Small intestine (tissue), 7 donors: ENCODE measurements around the gene PIP5K1C. TPM values are rescaled to one million over a fixed set of nuclear protein-coding genes. Genes with fewer than 3 reads are reported as not detected.

Source experiments
- DNase-seq, 2 donors: peaks; one replicate each; pipeline versions ENCODE4 v3.0.0 to v3.0.0-alpha.2; 2013
- FAIRE-seq: peaks from 2 replicates; lab custom pipeline; 2012; peaks lifted over from hg19 to GRCh38; lab: Jason Lieb, UNC
- H3K27ac ChIP-seq, 3 donors: one replicate each; pipeline ENCODE4 v1.5.1; 2013; ENCODE audit warnings: low read length in 2 of 3, mild to moderate bottlenecking in 2 of 3, control low read depth in 1 of 3, inconsistent platforms in 1 of 3, low read depth in 1 of 3, moderate library complexity in 1 of 3
- H3K27me3 ChIP-seq, 3 donors: one replicate each; pipeline ENCODE4 v1.6.1; 2013; ENCODE audit warnings: low read length in 3 of 3, inconsistent platforms in 1 of 3; ENCODE audit not compliant: control insufficient read depth in 3 of 3, insufficient read depth in 3 of 3
- H3K36me3 ChIP-seq, 3 donors: one replicate each; pipeline ENCODE4 v1.6.1; 2013; ENCODE audit warnings: low read length in 3 of 3, inconsistent platforms in 1 of 3, low read depth in 1 of 3, mild to moderate bottlenecking in 1 of 3, moderate library complexity in 1 of 3; ENCODE audit not compliant: control insufficient read depth in 3 of 3, insufficient read depth in 2 of 3
- H3K4me1 ChIP-seq, 3 donors: one replicate each; pipeline ENCODE4 v1.6.1; 2013; ENCODE audit warnings: low read length in 2 of 3, inconsistent platforms in 1 of 3, low read depth in 1 of 3, mild to moderate bottlenecking in 1 of 3, moderate library complexity in 1 of 3; ENCODE audit not compliant: control insufficient read depth in 3 of 3, insufficient read depth in 2 of 3
- H3K4me3 ChIP-seq, 3 donors: one replicate each; pipeline ENCODE4 v1.5.1; 2013; ENCODE audit warnings: low read length in 3 of 3, control low read depth in 1 of 3, inconsistent platforms in 1 of 3, low read depth in 1 of 3, mild to moderate bottlenecking in 1 of 3, moderate library complexity in 1 of 3
- H3K9me3 ChIP-seq, 2 donors: one replicate each; pipeline ENCODE4 v1.6.1; 2013; ENCODE audit warnings: low read depth in 1 of 2, low read length in 1 of 2; ENCODE audit not compliant: control insufficient read depth in 2 of 2, insufficient read depth in 1 of 2
- WGBS, 3 donors: extraction: QIAGEN DNeasy Blood & Tissue Kit; methylation state at CpG; one replicate each; pipeline ENCODE4 v1.1.7; 2013; 5-methylcytosine and 5-hydroxymethylcytosine counted together
- polyA plus RNA-seq, 4 donors: library from polyadenylated mRNA; stranded (reverse) in 3 of 4; unstranded in 1 of 4; fragments of 200-250 nt in 3 of 4; fragments of 120-200 nt in 1 of 4; gene quantifications; one replicate each; pipeline versions ENCODE4 v1.2.1 to v1.2.3, GENCODE V29; 2013
- donor health status: healthy with polysubstance abuse.
- donor health status: control.
- donor health status: control.
- donor health status: Bipolar disorder and iron deficiency.
- donor health status: healthy.

PIP5K1C gene
- polyA plus RNA-seq, 4 donors: 7.3 to 19.5 (median 13.5) TPM

DNA sequence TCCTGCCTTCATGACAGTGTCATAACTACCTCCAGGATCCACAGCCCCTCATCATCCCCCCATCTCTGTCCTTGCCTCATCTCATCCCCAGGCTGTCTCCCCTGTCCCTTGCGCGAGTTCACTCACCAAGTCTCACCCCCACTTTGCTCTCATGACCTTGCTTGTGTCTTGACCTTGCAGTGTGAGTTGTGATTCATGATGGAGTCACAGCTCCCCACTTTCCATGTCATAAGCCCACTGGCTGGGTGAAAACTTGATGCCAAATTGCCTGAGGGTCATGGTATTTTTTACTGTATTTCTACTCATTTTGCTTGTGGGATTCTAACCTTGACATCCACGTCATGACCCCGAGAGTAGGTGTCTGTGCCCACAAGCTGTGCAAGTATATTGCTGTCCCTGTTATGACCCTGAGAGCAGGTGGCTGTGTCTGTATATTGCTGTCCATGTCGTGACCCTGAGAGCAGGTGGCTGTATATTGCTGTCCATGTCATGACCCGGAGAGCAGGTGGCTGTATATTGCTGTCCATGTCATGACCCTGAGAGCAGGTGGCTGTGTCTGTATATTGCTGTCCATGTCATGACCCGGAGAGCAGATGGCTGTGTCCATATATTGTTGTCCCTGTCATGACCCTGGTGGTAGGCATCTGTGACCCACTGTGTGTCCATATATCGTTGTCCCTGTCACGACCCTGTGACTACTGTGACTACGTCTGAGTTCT lies 37.4 kb upstream of the PIP5K1C start:
- DNase-seq (no peak), FAIRE-seq (no peak)
- WGBS, 3 donors: 87 to 91% (median 89%) methylated on average over 10 of the region's 10 CpGs
- Histone ChIP-seq H3K4me3 (no peak overlapping the region), H3K36me3 (peaks cover 5 to 90% (median 33%) of the 10 kb centered on the region in 3 donors), H3K4me1 (no peaks in the 10 kb centered on the region), H3K27ac (no peak overlapping the region), H3K9me3 (no peaks in the 10 kb centered on the region), H3K27me3 (no peaks in the 10 kb centered on the region)

DNA sequence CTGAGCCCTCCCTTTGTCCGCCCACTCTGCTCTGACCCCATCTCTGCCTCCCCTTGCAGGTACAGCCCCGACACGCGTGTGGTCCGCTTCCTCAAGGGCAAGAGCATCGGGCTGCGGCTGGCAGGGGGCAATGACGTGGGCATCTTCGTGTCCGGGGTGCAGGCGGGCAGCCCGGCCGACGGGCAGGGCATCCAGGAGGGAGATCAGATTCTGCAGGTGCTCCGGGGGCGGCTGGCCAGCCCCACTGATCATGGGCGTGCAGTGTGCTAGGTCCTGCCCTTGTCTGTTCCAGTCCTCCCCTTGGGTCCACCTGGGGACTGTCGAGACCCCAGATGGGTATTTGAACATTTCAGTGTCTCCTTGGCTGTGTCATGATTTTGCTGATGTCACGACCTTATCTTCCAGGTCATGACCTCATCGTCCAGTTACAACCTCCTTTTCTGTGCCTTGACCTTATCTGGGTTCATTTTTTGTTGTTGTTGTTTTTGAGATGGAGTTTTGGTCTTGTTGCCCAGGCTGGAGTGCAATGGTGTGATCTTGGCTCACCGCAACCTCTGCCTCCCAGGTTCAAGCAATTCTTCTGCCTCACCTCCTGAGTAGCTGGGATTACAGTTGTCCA lies 35.9 kb upstream of the PIP5K1C start:
- 87 to 93% (median 89%) methylated on average over 16 to 21 of the region's 21 CpGs for WGBS, 3 donors
- FAIRE-seq: no peak
- H3K36me3 ChIP-seq: peaks cover 5 to 89% (median 29%) of the 10 kb centered on the region in 3 donors

DNA sequence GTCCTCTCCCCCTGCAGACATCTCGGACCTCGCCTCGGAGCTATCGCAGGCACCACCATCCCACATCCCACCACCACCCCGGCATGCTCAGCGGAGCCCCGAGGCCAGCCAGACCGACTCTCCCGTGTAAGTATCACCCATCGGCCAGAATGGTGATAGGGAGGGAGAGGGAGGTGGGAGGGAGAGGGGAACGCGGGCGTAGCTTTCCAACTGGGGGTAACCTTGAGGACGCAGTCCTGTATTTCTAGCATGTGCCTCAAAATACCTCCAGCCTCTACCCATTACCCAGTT lies 34.0 kb upstream of the PIP5K1C start:
- peaks cover 0 to 4% of the 10 kb centered on the region in 2 donors for H3K9me3 ChIP-seq
- no peaks in the 10 kb centered on the region for H3K4me1 ChIP-seq
- H3K4me3 ChIP-seq: no peak overlapping the region
- no peak overlapping the region for H3K27ac ChIP-seq
- DNase-seq (no peak), FAIRE-seq (no peak)
- WGBS, 3 donors: 91 to 97% (median 91%) methylated on average over 14 of the region's 14 CpGs
- peaks cover 6 to 86% (median 23%) of the 10 kb centered on the region in 3 donors for H3K36me3 ChIP-seq
- H3K27me3 ChIP-seq: no peaks in the 10 kb centered on the region

More for the DNA sequence above, 35.9 kb upstream of the PIP5K1C start:
- Histone ChIP-seq H3K27me3 (no peaks in the 10 kb centered on the region), H3K27ac (no peak overlapping the region), H3K9me3 (peaks cover 0 to 4% of the 10 kb centered on the region in 2 donors), H3K4me1 (no peaks in the 10 kb centered on the region), H3K4me3 (no peak overlapping the region)
- DNase-seq: no peak

DNA sequence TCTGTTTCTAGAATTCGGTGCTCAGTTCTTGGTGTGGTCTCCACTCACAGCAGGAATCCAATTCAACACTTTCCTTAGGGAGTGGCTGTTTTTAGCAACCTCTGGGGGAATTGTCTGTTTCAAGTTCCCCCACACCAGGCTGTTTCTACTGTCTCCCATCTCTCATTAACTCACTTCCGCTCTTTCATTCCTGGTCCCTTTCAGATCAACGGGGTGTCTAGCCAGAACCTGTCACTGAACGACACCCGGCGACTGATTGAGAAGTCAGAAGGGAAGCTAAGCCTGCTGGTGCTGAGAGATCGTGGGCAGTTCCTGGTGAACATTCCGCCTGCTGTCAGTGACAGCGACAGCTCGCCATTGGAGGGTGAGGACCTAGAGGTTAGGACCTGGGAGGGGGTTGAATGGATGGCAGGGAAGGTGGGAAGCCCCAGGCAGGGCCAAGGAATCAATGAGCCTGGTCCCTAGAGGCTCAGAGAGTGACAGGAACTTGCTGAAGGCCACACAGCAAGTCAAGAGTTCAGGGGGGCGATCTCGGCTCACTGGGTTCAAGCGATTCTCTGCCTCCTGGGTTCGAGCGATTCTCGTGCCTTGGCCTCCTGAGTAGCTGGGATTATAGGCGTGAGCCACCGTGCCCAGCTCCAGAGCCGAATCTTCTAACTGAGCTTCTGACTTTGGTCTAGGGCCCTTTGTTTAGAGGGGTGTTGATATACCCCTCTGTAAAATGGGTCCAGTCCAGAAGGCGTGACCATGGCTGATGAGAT lies 33.5 kb upstream of the PIP5K1C start:
- H3K36me3 ChIP-seq: peaks cover 6 to 87% (median 21%) of the 10 kb centered on the region in 3 donors
- no peaks in the 10 kb centered on the region for H3K4me1 ChIP-seq
- H3K27me3 ChIP-seq: no peaks in the 10 kb centered on the region
- no peak overlapping the region for H3K27ac ChIP-seq
- 81 to 89% (median 88%) methylated on average over 19 to 20 of the region's 20 CpGs for WGBS, 3 donors
- no peak overlapping the region for H3K4me3 ChIP-seq
- DNase-seq (no peak), FAIRE-seq (no peak)
- H3K9me3 ChIP-seq: peaks cover 0 to 8% of the 10 kb centered on the region in 2 donors

DNA sequence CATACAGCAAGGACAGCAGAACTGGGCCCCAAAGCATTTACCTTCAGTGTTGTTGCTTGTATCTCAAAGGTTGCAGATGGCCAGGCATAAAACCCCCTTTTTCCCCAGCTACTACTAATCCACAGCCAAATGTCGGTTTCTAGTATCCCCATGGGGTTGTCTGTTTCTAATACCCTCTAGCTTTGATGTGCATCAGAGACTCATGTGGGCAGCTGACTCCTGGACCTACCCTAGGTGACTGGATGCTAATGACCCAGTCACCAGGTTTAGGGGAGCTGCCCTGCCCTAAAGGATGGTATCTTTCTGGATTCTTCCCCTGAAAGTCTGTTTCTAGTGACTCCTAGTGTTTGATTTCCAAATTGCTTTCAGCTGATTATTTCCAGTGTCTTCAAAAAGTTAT lies 31.8 kb upstream of the PIP5K1C start:
- Histone ChIP-seq H3K27ac (no peak overlapping the region), H3K36me3 (peaks cover 6 to 83% (median 15%) of the 10 kb centered on the region in 3 donors), H3K9me3 (peaks cover 0 to 11% of the 10 kb centered on the region in 2 donors), H3K4me1 (no peaks in the 10 kb centered on the region), H3K4me3 (no peak overlapping the region), H3K27me3 (no peaks in the 10 kb centered on the region)
- no peak for DNase-seq
- no peak for FAIRE-seq
- 94 to 100% (median 95%) methylated on average over 1 of the region's 1 CpG for whole genome bisulfite sequencing, 3 donors

DNA sequence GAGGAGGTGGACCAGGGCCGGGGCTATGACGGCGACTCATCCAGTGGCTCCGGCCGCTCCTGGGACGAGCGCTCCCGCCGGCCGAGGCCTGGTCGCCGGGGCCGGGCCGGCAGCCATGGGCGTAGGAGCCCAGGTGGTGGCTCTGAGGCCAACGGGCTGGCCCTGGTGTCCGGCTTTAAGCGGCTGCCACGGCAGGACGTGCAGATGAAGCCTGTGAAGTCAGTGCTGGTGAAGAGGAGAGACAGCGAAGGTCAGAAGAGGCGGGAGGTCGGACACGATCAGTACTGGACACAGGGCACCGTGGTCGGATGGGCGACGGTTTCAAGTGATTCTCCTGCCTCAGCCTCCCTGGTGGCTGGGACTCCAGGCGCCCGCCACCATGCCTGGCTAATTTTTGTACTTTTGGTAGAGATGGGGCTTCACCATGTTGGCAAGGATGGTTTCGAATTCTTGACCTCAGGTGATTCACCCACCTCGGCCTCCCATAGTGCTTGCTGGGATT lies 30.2 kb upstream of the PIP5K1C start:
- H3K27ac ChIP-seq: no peak overlapping the region
- H3K4me3 ChIP-seq: no peak overlapping the region
- H3K36me3 ChIP-seq: peaks cover 6 to 71% (median 7%) of the 10 kb centered on the region in 3 donors
- WGBS, 3 donors: 93 to 94% (median 93%) methylated on average over 29 to 32 of the region's 32 CpGs
- DNase-seq: no peak
- H3K4me1 ChIP-seq: peaks cover 0 to 5% (median 0%) of the 10 kb centered on the region in 3 donors
- peaks cover 0 to 11% of the 10 kb centered on the region in 2 donors for H3K9me3 ChIP-seq
- no peak for FAIRE-seq
- H3K27me3 ChIP-seq: no peaks in the 10 kb centered on the region

DNA sequence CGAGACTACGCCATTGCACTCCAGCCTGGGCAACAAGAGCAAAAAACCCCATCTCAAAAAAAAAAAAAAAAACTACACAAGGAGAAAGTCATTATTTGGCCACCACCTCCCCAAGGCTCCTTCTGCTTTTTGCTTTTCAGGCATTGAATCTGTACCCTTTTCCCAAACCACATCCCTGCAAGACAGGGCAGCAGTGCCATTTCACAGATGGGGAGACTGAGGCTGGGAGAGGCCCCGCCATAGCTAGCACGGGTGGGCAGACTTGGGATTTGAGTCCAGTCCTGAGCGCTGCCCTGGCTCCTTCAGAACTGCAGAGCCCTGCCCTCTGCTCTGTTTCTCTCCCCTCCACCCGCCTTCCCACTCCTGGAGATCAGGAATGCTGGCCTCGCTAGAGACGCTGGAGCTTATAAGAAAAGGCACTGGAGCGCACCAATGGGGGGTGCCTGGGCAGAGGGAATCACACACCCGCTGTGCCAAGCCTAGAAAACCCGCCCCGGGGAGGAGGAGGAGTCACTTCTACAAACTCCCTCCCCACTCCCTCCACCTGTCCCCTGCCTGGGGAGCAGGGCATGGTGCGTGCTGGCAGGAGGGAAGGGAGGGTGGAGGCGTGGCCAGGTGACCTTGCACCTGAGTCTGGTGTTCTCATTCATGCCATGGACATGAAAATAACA lies 25.5 kb upstream of the PIP5K1C start:
- Histone ChIP-seq H3K27ac (peak overlapping the region in 2 of 3 donors; percentile 76 to 77), H3K4me1 (peaks cover 0 to 14% (median 0%) of the 10 kb centered on the region in 3 donors), H3K9me3 (peaks cover 0 to 8% of the 10 kb centered on the region in 2 donors), H3K36me3 (peaks cover 0 to 36% (median 2%) of the 10 kb centered on the region in 3 donors), H3K27me3 (peaks cover 0 to 5% (median 3%) of the 10 kb centered on the region in 3 donors), H3K4me3 (no peak overlapping the region)
- no peak for FAIRE-seq
- peak; percentile 74 to 98 for DNase-seq
- WGBS, 3 donors: 15 to 22% (median 22%) methylated on average over 13 to 14 of the region's 14 CpGs

DNA sequence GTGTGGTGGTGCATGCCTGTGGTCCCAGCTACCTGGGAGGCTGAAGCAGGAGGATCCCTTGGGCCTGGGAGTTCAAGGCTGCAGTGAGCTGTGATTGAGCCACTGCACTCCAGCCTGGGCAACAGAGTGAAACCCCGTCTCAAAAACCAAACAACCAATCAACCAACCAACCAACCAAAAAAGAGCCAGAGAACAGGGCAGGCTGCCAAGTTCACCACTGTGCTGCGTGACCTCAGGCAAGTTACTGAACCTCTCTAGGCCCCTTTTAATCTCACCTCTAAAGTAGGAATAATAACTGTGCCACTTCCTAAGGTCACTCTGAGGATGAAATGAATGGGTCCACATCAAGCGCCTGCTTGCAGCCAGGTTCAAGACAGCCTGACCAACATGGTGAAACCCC lies 24.9 kb upstream of the PIP5K1C start:
- peaks cover 0 to 17% (median 0%) of the 10 kb centered on the region in 3 donors for H3K4me1 ChIP-seq
- H3K27ac ChIP-seq: peak overlapping the region in 1 of 3 donors; percentile 12
- 47 to 59% (median 48%) methylated on average over 3 of the region's 3 CpGs for WGBS, 3 donors
- peaks cover 0 to 8% of the 10 kb centered on the region in 2 donors for H3K9me3 ChIP-seq
- H3K36me3 ChIP-seq: peaks cover 0 to 31% (median 2%) of the 10 kb centered on the region in 3 donors
- no peak overlapping the region for H3K4me3 ChIP-seq
- H3K27me3 ChIP-seq: peaks cover 0 to 5% (median 3%) of the 10 kb centered on the region in 3 donors
- FAIRE-seq (no peak), DNase-seq (no peak)
